Measurements from ENCODE around the gene SLC28A3.

SLC28A3 gene

DNA sequence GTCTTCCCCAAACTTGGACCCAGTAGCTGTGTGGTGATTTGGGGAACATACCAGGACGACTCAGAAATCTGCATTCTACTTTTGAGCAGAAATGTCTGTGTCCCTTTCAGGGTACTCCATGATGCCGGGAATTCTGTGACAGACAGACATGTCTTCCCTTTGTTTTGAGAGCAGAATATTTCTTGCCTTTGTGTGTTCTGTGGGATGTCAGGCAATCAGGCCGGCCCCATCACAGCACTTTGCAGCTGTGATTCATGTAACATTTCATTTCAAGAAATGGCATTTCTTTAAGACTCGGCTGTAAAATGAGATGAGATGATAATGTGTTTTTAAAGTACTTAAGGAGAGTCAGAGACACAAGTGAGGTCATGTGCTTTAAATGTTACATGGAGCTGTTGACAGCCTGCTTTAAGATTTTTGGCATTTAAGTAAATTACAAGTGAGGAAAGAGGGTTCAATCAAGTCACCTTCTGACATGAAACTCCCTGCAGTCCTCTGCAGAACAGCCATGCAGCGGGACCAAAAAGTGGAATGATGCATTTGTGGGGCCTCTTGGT lies 98.7 kb downstream of the SLC28A3 start:
- no peak for DNase-seq (ENCODE audit: low read depth in 2 of 2)

DNA sequence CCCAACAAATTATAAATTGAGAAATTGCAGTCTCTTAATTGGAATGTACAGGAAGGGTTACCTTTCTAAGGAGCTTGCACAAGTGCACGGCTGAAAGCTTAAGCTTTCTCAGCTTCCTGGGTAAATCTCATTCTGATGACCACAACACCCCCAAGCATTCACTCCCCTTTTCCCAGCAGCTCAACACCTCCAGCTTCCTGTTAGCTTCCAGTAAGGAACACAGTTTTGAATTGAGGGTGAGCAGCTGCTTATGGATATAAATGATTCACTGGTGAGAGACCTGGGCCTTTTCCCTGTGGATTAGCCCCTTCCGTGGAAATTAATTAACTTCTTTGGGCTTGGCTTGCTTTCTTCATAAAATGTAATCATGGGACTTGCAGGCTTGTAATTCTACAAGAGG lies 101.2 kb downstream of the SLC28A3 start:
- no peak for DNase-seq (ENCODE audit: low read depth in 2 of 2)

DNA sequence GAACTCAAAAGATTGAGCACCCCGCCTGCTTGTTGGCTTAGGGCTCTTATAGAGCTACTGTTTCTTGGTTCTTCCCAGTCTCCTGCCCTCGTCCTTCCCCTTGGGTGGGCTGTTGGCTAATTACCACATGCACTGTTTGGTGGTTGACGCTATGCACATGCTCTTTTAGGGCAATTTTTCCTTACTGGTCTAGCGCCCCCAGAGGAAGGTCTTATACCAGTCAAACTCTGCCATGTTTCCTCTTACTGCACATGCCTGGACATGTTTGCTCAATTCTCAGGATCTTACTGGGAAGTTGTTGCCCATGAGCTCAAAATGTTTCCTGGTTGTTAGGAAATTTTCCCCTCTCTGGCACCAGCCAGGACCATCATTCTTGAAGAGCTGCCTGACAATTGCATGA lies 101.9 kb downstream of the SLC28A3 start:
- DNase-seq (ENCODE audit: low read depth in 2 of 2), result no peak

DNA sequence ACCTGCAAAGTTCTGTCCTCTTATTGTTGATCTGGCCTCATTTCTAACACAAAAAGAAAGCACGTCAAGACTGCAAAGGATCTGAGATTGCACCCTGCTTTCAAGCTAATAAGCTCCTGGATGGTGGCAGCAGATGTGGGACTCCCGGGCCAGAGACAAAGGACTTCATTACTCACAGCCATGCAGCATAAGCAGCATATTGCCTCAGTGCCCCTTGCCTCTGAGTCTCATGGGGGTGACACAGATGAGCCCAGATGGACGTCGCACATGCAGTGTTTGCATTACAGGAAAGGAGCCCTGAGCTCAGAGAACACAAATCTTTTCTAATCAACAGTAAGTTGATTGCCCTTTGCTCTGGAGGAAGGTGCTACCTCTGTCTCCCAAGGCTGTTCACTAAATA lies 105.0 kb downstream of the SLC28A3 start:
- DNase-seq (ENCODE audit: low read depth in 2 of 2), result no peak

DNA sequence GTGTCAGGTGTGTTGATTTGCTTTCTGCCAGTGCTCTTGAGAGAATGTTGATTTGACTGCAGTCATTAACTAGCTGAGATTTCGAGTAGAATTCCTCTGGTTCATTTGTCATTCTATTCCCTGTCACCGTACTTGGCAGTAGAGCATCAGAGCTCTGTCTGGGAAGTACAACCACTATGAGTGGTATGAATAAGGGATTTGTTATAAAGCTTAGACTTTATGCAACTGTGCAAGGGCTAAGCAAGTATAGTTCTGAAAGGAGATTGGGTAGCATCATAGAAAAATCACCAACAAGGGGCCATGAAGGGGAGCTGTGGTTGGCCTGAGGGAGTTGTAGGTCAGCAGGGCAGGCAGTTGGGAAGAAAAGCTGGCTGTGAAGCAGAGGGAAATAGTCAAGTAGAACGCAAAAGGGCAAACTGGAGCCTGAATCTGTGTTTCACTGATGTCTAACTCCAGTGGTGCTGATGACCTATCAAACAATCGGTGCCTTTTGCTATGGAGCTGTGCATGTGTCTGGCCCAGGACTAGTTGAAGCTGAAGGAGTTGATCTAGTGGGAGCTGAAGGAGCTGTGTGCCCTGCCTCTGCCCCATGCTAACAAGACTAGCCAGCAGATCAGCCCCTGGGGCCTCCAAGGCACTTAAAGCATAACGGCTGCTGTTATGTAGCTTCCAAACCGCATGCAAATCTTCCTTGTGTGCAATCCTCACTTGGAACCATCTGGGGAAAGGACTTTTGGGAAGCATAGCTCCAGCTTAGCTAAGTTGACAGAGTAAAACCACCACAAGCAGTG lies 110.0 kb downstream of the SLC28A3 start:
- DNase-seq (ENCODE audit: low read depth in 2 of 2), result no peak

DNA sequence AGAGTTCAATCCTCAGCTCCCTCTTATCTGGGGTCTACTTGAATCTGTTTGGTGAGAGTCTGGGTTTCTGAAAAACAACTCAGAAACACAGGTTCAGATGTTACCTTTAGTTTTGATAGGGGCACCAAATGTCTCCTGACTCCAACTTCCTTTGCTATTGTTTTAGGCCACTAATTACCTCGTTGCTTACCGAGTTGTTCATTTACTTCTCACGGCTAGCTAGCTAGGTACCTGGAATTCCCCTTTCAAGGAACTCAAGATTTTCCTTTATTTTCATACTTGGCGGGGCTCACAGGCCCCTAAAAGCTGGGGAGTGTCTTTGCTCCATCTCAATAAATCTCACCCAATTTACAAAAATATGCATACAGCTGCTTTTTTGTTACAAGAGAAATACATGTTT lies 111.4 kb downstream of the SLC28A3 start:
- no peak for DNase-seq (ENCODE audit: low read depth in 2 of 2)

DNA sequence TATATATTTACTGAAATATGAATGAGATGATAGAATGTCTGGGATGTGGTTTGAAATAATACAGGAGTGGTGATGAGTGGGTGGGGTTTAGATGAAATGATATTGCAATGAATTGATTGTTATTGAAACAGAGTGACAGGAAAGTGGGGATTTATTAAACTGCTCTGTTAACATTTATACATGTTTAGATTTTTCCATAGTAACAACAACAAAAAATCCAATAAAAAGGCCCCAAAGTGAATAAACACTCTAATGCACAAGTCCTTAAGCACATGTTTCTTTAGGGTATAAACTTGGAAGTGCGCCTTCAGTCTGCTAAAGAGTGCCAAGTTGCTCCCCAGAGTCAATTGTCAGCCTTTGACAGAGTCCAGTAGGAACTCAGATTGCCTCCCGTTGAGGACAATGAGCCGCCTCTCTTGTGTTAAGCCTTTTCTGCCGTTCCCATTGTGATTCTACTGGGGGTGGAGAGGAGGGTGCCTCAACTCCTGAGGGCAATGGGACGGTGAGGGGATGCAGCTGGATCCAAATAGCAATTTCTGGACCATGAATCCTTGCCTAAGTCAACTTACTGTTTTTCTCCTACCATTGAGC lies 112.3 kb downstream of the SLC28A3 start:
- no peak for DNase-seq (ENCODE audit: low read depth in 2 of 2)

DNA sequence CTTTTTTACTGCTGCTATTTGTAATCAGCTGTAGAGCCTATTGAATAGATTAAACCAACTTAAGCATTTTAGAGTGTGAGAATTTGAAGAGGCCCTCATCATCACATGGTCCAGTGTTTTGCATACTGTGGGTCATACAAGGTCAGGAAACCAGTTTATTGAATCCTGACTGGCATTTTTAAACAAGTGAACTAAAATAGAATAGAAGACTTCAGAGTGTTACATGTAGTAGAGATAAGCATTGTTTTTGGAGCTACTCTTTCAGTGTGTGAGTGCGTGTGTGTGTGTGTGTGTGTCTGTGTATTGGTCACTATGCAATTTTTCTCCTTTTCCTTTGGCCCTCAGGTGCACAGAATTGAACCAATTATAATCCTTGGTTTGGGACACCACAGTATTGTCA lies 114.4 kb downstream of the SLC28A3 start:
- no peak for DNase-seq (ENCODE audit: low read depth in 2 of 2)

Measured in stimulated activated CD8-positive, alpha-beta memory T cell treated with anti-CD3 and anti-CD28 coated beads, Interleukin-7, amount 100 ng/mL, for 1 hour (primary cell).